ENCODE measurements around the gene LDLRAD4.

DNA sequence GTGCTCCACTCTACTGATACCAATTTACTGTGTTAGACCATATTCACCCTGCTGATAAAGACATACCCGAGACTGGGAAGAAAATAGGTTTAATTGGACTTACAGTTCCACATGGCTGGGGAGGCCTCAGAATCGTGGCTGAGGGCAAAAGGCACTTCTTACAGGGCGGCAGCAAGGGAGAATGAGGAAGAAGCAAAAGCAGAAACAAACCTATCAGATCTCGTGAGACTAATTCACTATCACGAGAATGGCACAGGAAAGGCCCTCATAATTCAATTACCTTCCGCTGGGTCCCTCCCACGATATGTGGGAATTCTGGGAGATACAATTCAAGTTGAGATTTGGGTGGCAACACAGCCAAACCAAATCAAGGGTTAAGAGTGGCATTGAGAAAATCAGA, 65.2 kb downstream of the LDLRAD4 start:
- no peak for TF ChIP-seq EZH2 (IDR thresholded peaks at IDR 0.05)
- no peak for TF ChIP-seq POLR2AphosphoS5 (IDR thresholded peaks at IDR 0.05; ENCODE audit: borderline replicate concordance, low read depth, low read length)
- TF ChIP-seq FOXP2 (optimal IDR thresholded peaks at IDR 0.05; ENCODE audit: control extremely low read depth, extremely low read length, insufficient read depth): no peak

Measured in SK-N-MC (cell line).